ENCODE measurements around the gene FRMPD4.

FRMPD4 gene

GRCh38 chrX:12292996-12293765 is 154.9 kb downstream of the FRMPD4 start:
- DNase-seq: no peak

GRCh38 chrX:12297353-12297752 is 159.1 kb downstream of the FRMPD4 start:
- no peak for DNase-seq

DNA sequence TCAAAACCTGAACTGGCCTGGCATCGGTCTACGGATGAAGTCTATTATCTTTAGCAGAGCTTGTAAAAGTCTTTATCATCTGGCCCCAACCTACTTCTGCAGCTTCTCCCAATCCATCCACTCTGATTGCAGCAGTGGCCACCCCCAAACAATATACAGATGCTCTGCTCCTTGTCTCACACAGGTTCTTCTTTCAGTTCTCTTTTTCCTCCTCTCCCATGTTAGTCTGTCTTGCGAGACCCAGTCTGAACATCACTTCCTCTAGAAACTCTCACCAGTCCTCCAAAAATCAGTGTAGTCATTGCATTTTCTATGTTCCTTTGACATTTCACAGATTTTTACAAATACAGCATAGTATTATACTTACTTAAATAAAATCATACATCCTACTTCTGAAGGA is 163.0 kb downstream of the FRMPD4 start:
- no peak for DNase-seq

DNA sequence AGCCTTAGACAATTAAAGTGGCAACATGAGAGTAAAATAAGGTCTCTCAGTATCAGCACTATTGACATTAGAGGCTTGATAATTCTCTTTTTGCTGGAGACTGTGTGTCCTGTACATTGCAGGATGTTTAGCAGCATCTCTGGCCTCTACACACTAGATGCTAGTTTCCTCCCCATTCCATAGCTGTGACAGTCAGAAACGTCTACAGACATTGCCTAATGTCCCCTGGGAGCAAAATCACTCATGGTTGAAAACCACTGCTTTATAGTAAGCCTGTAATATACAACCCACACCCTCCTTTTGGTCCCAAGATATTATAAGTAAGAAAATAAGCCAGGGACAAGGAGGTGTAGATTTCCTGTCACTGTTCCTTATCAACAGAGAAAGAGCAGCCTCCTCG is 166.0 kb downstream of the FRMPD4 start:
- DNase-seq: no peak

DNA sequence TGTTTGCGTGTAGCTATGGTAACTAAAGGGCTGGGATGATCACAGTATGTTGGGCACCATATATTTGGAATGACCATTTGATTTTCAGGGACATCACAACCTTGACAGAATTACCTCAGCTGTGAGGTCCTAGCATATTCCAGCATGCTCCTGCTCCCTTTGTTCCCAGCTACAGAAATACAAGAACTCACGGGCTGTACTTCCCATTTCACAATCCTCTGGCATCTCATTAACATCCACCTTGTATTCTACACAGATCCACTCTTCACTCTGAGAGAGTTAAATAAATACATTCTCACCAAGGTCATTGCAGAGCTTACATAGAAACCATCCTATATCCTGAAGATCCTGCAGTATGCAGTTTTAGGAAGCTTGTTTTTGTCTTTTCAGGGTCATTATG is 169.7 kb downstream of the FRMPD4 start:
- DNase-seq: no peak

DNA sequence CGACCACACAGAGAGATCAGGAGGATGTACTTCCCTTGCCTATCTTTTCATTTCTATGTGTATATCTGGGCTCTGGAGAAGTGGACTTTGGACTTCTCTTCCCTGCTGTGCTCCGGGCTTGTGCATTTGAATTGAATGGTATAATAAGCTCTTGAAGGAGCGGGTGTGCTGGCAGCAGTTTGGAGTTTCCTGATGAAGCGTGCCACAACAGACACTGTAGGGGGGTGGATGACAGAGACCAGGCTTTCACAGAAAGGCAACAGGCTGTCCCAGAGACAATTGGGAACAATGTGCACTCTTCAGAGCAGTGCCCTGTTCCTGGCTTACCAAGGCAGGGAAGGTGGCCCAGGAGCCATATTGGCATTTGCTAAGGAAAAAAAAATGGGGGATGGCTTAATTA is 170.1 kb downstream of the FRMPD4 start:
- DNase-seq: peak in 14 of 58 donors; percentile 0 to 7 (median 2)

- DNase-seq: no peak
Measured at GRCh38 chrX:12309040-12309743, 170.9 kb downstream of the FRMPD4 start.

DNA sequence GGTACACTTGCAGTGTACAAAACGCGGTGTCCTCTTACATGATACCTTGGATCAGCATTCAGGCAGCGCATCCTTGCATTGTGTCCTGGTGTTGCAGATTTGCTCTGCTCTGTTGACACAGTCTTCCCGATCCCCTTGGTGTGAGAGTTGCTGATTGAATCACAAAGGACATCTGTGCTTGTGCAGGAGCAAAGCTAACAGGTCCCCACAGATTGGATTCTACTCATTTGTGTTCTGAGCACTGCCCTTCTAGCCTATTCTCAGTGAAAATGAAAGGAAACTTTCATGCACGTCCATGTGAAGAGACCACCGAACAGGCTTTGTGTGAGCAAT is 171.4 kb downstream of the FRMPD4 start:
- no peak for DNase-seq

- DNase-seq: no peak
Measured at GRCh38 chrX:12314651-12315050, 176.4 kb downstream of the FRMPD4 start.

DNA sequence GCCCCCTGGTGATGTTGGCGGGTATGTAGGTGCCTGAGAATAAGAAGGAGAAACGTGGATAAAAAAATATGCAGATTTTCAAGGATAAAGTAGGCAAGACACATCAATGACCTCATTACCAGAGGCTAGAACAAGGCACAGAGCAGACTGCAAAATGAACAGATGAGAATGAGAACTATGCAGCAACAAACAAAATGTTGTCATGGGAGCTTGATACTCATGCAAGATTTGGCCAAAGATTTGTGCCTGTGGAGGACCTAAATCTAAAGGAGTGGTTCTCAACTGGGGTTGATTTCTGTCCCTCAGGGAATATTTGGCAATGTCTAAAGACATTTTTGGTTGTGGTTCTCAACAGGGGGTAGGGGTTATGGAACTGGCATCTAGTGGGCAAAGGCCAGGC is 177.3 kb downstream of the FRMPD4 start:
- DNase-seq: no peak

- DNase-seq: peak in 1 of 58 donors; percentile 18
Measured at GRCh38 chrX:12319003-12319519, 180.8 kb downstream of the FRMPD4 start.

DNA sequence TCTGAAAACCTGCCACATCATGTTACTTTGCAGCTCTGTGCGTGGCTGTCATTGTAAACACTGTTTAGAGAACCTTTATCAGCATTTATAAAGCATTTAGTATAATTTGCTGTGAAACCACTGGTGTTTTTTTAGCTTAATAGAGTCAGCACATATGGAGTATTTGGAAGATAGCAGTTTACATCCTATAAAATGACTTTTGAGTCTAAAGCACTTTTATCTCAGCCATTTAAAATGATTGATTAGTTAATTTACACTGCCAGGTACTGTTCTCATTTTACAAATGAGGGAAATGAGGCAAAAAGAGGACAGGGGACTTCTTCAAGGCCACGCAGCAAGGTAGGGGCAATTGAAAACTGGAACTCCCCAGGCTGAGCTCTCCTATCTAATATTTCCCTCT is 181.7 kb downstream of the FRMPD4 start:
- no peak for DNase-seq

GRCh38 chrX:12322031-12322430 is 183.8 kb downstream of the FRMPD4 start:
- no peak for DNase-seq

GRCh38 chrX:12325171-12325570 is 186.9 kb downstream of the FRMPD4 start:
- no peak for DNase-seq

GRCh38 chrX:12327836-12328235 is 189.6 kb downstream of the FRMPD4 start:
- no peak for DNase-seq

- DNase-seq: no peak
Measured at GRCh38 chrX:12329476-12329875, 191.2 kb downstream of the FRMPD4 start.

GRCh38 chrX:12330841-12331240 is 192.6 kb downstream of the FRMPD4 start:
- no peak for DNase-seq

DNA sequence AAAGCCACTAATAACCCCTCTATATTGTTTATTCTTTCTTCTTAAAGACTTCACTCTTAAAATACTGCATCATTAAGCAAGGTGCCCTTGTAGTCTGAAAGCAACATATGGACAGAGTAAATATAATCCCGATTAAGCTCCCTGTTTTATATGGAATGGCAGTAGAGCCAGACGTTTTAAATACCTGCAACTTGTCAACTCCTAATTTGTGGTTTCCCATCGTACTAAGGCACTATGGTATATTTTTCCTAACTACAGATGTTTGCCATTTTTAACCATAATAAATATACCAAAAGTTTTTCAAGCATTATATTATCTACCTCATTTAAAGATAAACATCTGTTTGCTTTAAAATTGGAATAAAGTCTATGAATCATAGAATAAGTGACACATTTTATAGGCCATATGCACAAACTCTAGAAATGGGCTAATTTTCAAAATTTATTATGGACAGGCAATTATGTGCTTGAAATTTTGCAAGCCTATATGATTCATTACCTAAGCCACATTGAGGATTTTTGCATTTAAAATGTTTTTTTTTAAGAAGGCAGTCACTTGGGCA is 194.6 kb downstream of the FRMPD4 start:
- no peak for DNase-seq

DNA sequence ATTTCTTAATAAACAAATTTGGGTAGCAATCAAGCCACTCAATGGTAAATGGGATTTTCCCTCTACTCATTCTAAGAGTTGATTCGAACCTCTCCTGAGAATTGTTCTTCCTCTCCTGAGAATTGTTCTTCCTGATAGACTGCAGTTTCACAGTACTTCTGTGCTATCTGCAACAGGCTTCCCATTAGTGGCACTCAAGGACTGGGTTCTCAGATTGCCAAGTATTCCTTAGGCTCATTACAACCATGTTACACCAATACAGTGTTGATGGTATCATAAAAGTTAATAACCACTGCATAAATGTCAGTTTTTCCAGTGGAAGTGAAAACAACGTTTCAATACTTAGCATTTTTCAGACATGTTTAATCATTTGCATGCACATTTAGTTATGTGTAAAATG is 201.6 kb downstream of the FRMPD4 start:
- DNase-seq: no peak

DNA sequence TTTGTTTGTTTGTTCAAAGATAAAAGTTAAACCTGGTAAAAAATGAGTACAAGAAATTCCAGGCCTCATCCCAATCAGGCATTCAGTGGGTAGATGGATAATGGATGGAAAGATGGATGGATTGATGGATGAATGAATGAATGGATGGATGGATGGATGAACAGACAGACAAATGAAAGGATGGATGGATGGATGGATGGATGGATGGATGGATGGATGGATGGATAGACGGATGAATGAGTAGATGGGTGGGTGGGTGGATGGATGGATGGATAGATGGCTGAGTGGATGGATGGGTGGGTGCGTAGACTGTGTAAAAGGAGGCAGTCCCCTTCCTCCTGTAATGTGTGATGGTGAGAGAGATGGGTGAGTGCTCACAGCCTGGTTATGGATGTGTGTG is 206.7 kb downstream of the FRMPD4 start:
- DNase-seq: no peak

DNA sequence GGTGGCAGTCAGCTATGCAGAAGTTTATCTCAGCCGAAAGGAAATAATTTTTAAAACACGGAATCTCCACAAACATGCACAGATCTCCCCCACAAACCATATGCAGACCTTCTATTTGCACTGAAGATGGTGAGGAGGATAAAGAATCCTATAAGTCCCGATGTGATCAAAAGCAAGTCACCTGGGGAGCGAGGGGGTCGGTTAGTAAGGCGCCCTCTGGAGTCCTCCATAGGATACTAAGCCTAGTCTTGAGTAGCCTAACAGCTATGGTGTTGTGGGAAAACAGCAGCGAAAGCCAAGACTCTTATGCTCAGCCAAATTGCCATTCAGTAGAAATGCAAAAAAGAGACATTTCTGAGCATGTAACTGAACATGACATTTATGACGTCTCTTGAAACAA is 210.9 kb downstream of the FRMPD4 start:
- DNase-seq: no peak

DNA sequence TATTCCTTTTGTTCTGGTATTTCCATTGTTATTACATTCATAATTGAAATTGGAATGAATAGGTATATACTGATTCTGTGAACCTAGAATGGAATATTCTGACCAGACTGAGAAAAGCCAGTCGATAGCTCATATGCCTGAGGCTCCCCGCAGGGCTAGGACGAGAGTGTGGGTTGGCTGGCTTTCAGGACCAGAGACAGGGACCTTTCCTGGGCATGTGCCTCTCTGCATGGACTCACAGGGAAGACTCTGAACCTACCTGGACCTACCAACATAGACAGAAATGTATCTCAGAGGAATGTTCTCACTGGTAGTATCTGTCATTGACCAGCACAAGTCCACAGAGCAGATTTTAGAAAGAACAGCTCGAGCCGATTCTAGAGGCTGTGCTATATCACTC is 214.6 kb downstream of the FRMPD4 start:
- no peak for DNase-seq

- no peak for DNase-seq
Measured at GRCh38 chrX:12360383-12360782, 222.1 kb downstream of the FRMPD4 start.
